AG04450 (cell line): ENCODE measurements around the gene ANKS1B. TPM values are rescaled to one million over a fixed set of nuclear protein-coding genes. Genes with fewer than 3 reads are reported as not detected.

Source experiments
- CTCF ChIA-PET: fragments of 300-600, 350-600 bp; formaldehyde crosslinking; extraction: SDS; loops from one replicate; lab custom pipeline; 2022; ENCODE audit warnings: antibody characterized with exemption, inconsistent platforms; lab: Charles Lee
- POLR2A ChIA-PET: fragments of 350-600 bp; formaldehyde crosslinking; extraction: SDS; loops from one replicate; lab custom pipeline; 2021; ENCODE audit warnings: antibody characterized with exemption, inconsistent platforms; lab: Yijun Ruan, JAX
- DNase-seq: peaks from one replicate; pipeline ENCODE4 v3.0.0-alpha.2; 2011; ENCODE audit warnings: low read depth, low spot score
- H3K27ac ChIP-seq: one replicate; pipeline ENCODE4 v1.5.1; 2012; ENCODE audit warnings: low read depth, low read length, control low read depth
- H3K27me3 ChIP-seq: one replicate; pipeline ENCODE4 v1.6.0; 2012; ENCODE audit warnings: low read length; ENCODE audit not compliant: control insufficient read depth, insufficient read depth
- H3K4me3 ChIP-seq: 2 replicates; pipeline ENCODE4 v1.5.1; 2011; ENCODE audit warnings: mild to moderate bottlenecking, low read depth, low read length, control low read depth
- H3K9me3 ChIP-seq: 2 replicates; pipeline ENCODE4 v1.5.1; 2012; ENCODE audit warnings: low read length; ENCODE audit not compliant: control insufficient read depth, insufficient read depth
- polyA plus RNA-seq: library from polyadenylated mRNA; depleted of rRNA; stranded (reverse); fragments of >200 nt; gene quantifications from 2 replicates; pipeline ENCODE4 v1.2.3, GENCODE V29; 2011
- TF ChIP-seq, protein P1 (sequence below): IDR thresholded peaks from 2 replicates; pipeline ENCODE4 v1.5.1; 2011; ENCODE audit warnings: low read depth, low read length, control low read depth, inconsistent platforms

The ANKS1B gene
- polyA plus RNA-seq, 1 experiment = 0.22 TPM

DNA sequence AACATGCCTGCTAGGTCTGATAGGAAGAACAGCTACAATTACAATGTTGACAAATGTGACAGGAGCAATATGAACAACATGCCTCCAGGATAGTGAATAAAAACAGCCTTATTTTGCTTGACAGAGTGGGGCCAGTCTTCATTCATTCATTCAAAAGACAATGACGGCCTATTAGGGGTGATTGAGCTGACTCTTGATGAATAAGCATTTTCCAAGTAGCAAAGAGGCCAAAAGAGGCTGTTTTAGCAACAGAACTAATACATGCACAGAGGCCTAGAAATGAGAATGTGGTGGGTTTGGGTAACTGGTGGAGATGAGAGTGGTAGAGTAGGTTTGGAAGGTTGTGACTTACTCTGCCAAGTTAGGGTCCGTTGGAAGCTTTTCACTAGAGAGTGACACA, 1201.3 kb downstream of the ANKS1B start:
- Histone ChIP-seq H3K4me3 (no peak overlapping the region), H3K9me3 (no peaks in the 10 kb centered on the region), H3K27ac (no peak overlapping the region), H3K27me3 (no peaks in the 10 kb centered on the region)
- POLR2A ChIA-PET = no interaction called here
- CTCF ChIA-PET = no interaction called here
- TF ChIP-seq, protein P1, sequence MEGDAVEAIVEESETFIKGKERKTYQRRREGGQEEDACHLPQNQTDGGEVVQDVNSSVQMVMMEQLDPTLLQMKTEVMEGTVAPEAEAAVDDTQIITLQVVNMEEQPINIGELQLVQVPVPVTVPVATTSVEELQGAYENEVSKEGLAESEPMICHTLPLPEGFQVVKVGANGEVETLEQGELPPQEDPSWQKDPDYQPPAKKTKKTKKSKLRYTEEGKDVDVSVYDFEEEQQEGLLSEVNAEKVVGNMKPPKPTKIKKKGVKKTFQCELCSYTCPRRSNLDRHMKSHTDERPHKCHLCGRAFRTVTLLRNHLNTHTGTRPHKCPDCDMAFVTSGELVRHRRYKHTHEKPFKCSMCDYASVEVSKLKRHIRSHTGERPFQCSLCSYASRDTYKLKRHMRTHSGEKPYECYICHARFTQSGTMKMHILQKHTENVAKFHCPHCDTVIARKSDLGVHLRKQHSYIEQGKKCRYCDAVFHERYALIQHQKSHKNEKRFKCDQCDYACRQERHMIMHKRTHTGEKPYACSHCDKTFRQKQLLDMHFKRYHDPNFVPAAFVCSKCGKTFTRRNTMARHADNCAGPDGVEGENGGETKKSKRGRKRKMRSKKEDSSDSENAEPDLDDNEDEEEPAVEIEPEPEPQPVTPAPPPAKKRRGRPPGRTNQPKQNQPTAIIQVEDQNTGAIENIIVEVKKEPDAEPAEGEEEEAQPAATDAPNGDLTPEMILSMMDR = no peak
- no peak for DNase-seq

- H3K9me3 ChIP-seq = no peaks in the 10 kb centered on the region
- H3K27me3 ChIP-seq = no peaks in the 10 kb centered on the region
- CTCF ChIA-PET = no interaction called here
- H3K4me3 ChIP-seq = no peak overlapping the region
- no peak overlapping the region for H3K27ac ChIP-seq
- TF ChIP-seq, protein P1 = no peak
- POLR2A ChIA-PET = no interaction called here
- no peak for DNase-seq
Measured at GRCh38 chr12:98780261-98780660, 1204.5 kb downstream of the ANKS1B start.

DNA sequence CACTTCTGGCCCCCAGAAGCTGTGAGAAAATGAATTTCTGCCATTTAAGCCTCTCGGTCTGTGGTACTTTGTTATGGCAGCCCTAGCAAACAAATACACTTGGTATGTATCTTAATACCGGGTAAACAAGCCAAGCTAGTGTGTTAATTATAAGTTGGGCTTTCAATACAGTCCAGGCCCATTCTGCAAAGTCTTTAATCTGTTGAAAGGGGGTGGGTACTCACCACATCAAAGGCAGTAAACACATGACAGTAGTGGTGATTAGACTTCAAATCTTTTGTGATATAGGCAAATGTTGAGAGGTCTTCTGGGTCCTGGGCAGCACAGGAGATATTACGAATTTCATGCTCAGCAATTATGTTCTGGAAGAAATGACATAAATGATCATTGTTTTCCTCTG, 1211.9 kb downstream of the ANKS1B start:
- CTCF ChIA-PET = no interaction called here
- Histone ChIP-seq H3K27me3 (peaks cover 2% of the 10 kb centered on the region), H3K4me3 (no peak overlapping the region), H3K9me3 (no peaks in the 10 kb centered on the region), H3K27ac (no peak overlapping the region)
- POLR2A ChIA-PET = no interaction called here
- no peak for DNase-seq
- TF ChIP-seq, protein P1 = no peak

GRCh38 chr12:98771811-98772752, 1212.7 kb downstream of the ANKS1B start:
- no peak for DNase-seq
- Histone ChIP-seq H3K27me3 (peaks cover 8% of the 10 kb centered on the region), H3K4me3 (no peak overlapping the region), H3K27ac (no peak overlapping the region), H3K9me3 (no peaks in the 10 kb centered on the region)
- CTCF ChIA-PET = no interaction called here
- POLR2A ChIA-PET = no interaction called here
- TF ChIP-seq, protein P1 = no peak

DNA sequence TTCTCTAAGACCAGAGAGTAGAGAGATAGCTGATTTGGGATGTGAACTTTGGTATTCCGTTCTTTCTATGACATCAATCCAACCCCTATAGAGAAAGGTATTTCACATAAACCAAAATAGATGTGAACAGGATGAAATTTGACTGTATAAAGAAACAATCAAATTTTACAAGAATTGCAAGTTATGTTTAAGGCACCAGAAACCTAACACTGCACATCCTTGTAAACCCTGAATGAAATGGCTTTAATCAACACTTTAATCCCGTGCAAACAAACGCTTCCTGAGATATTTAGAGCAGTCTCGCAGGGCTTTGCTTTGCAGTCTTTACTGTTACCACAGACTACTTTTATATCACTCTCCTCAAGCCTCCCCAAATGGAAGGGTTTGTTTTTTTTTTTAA, 1214.5 kb downstream of the ANKS1B start:
- H3K27me3 ChIP-seq = peaks cover 8% of the 10 kb centered on the region
- DNase-seq = no peak
- no peak overlapping the region for H3K4me3 ChIP-seq
- no peak overlapping the region for H3K27ac ChIP-seq
- ChIA-PET POLR2A (no interaction called here), CTCF (no interaction called here)
- H3K9me3 ChIP-seq = no peaks in the 10 kb centered on the region
- TF ChIP-seq, protein P1 = no peak
